ENCODE measurements around the gene CRLF1. TPM values are rescaled to one million over a fixed set of nuclear protein-coding genes. Genes with fewer than 3 reads are reported as not detected.

Gene CRLF1, protein sequence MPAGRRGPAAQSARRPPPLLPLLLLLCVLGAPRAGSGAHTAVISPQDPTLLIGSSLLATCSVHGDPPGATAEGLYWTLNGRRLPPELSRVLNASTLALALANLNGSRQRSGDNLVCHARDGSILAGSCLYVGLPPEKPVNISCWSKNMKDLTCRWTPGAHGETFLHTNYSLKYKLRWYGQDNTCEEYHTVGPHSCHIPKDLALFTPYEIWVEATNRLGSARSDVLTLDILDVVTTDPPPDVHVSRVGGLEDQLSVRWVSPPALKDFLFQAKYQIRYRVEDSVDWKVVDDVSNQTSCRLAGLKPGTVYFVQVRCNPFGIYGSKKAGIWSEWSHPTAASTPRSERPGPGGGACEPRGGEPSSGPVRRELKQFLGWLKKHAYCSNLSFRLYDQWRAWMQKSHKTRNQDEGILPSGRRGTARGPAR
- total RNA-seq (ENCODE audit: unreplicated experiment): 55.3 TPM
- long read RNA-seq, partial matches to known transcripts: 3 of 35 reads
- long read RNA-seq, other reads (novel, unspliced or antisense): 32 of 35 reads

- Mint-ChIP-seq H3K4me3 (ENCODE audit: unreplicated experiment) (peak within 1 kb of the TSS; percentile 88), H3K9me3 (ENCODE audit: unreplicated experiment) (peaks cover 8% of the 10 kb centered on the region)
Observed at GRCh38 chr19:18606281-18607225, at the start of gene CRLF1. Gene CRLF1, minus strand, starts transcription at chr19:18606799. Its CDS starts 143 bp downstream, at chr19:18606656.

DNA sequence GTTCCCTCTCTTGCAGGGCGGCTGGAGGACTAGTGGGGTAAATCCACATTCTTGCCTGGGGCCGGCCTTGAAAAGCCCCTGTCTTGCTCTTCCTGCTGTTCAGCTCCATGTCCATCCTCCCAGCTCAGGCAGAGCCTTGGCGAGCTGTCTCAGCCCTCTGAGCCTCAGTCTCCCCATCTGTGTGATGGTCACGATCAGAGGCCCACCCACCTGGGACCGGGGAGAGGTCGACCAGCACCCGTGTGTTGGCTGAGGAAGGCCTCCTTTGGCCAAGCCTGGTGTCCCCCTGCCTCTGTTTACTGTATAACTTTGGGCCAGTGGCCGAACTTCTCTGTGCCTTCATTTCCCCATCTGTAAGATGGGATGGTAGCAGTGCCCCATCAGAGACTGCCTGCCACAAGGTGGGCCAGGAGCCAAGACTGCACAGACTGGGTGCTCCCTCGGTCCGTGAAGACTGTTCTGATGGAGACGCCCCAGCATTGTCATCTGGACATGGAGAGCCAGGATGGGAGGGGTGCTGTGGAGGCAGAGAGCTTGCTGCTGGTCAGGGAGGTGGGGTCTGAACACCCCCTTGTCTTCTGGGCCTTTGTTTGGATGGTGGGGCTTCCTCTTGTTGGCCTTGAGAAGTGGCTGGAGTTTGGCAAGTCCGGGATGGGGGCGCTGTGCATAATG lies 48.7 kb upstream of the CRLF1 start:
- no peak overlapping the region for H3K4me3 Mint-ChIP-seq (ENCODE audit: unreplicated experiment)
- H3K9me3 Mint-ChIP-seq (ENCODE audit: unreplicated experiment): peaks cover 5% of the 10 kb centered on the region
- TF ChIP-seq CTCF (IDR thresholded peaks at IDR 0.05; ENCODE audit: partially characterized antibody, unreplicated experiment): no peak
- H3K27me3 Mint-ChIP-seq (ENCODE audit: unreplicated experiment): peaks cover 15% of the 10 kb centered on the region
- DNase-seq: no peak
- H3K27ac Mint-ChIP-seq (ENCODE audit: unreplicated experiment): no peak overlapping the region
- no peaks in the 10 kb centered on the region for H3K36me3 Mint-ChIP-seq (ENCODE audit: unreplicated experiment)
- peaks cover 20% of the 10 kb centered on the region for H3K4me1 Mint-ChIP-seq (ENCODE audit: low read depth, unreplicated experiment)

More at GRCh38 chr19:18606281-18607225, at the start of gene CRLF1:
- Mint-ChIP-seq H3K36me3 (ENCODE audit: unreplicated experiment) (peaks cover 4% of the 10 kb centered on the region), H3K27ac (ENCODE audit: unreplicated experiment) (no peak within 1 kb of the TSS), H3K27me3 (ENCODE audit: unreplicated experiment) (peaks cover 30% of the 10 kb centered on the region), H3K4me1 (ENCODE audit: low read depth, unreplicated experiment) (peaks cover 16% of the 10 kb centered on the region)
- DNase-seq: no peak
- no peak for TF ChIP-seq CTCF (IDR thresholded peaks at IDR 0.05; ENCODE audit: partially characterized antibody, unreplicated experiment)

GRCh38 chr19:18654469-18654868 lies 47.9 kb upstream of the CRLF1 start:
- Mint-ChIP-seq H3K4me1 (ENCODE audit: low read depth, unreplicated experiment) (peaks cover 26% of the 10 kb centered on the region), H3K27ac (ENCODE audit: unreplicated experiment) (no peak overlapping the region), H3K36me3 (ENCODE audit: unreplicated experiment) (no peaks in the 10 kb centered on the region), H3K4me3 (ENCODE audit: unreplicated experiment) (peak overlapping the region; percentile 20), H3K27me3 (ENCODE audit: unreplicated experiment) (peaks cover 15% of the 10 kb centered on the region), H3K9me3 (ENCODE audit: unreplicated experiment) (peaks cover 5% of the 10 kb centered on the region)
- DNase-seq: no peak
- no peak for TF ChIP-seq CTCF (IDR thresholded peaks at IDR 0.05; ENCODE audit: partially characterized antibody, unreplicated experiment)

GRCh38 chr19:18653853-18654252 lies 47.3 kb upstream of the CRLF1 start:
- Mint-ChIP-seq H3K27me3 (ENCODE audit: unreplicated experiment) (peaks cover 13% of the 10 kb centered on the region), H3K4me3 (ENCODE audit: unreplicated experiment) (no peak overlapping the region), H3K9me3 (ENCODE audit: unreplicated experiment) (peaks cover 3% of the 10 kb centered on the region), H3K36me3 (ENCODE audit: unreplicated experiment) (peaks cover 2% of the 10 kb centered on the region), H3K27ac (ENCODE audit: unreplicated experiment) (no peak overlapping the region), H3K4me1 (ENCODE audit: low read depth, unreplicated experiment) (peaks cover 30% of the 10 kb centered on the region)
- DNase-seq: no peak
- TF ChIP-seq CTCF (IDR thresholded peaks at IDR 0.05; ENCODE audit: partially characterized antibody, unreplicated experiment): no peak

All from glutamatergic neuron (in vitro differentiated cells).